PFSK-1 (cell line): ENCODE measurements around the gene SLC24A4.

Experiments used
- FOXP2 ChIP-seq: optimal IDR thresholded peaks from 2 replicates; pipeline ENCODE3; 2011; ENCODE audit warnings: borderline replicate concordance, control low read depth, inconsistent platforms; ENCODE audit not compliant: insufficient read depth; ENCODE audit errors: extremely low read length, extremely low read depth
- POLR2AphosphoS5 ChIP-seq: IDR thresholded peaks from 2 replicates; pipeline ENCODE4 v1.6.1; 2012; ENCODE audit warnings: low read depth, mild to moderate bottlenecking, control low read depth, low read length, moderate library complexity
- REST ChIP-seq, 2 experiments: IDR thresholded peaks; 2 replicates each; pipeline versions ENCODE4 v1.6.1 to v1.8.0; 2011 to 2012; ENCODE audit warnings: low read depth in 2 of 2, low read length in 2 of 2, control low read depth in 1 of 2, inconsistent platforms in 1 of 2, mild to moderate bottlenecking in 1 of 2, moderate library complexity in 1 of 2; ENCODE audit not compliant: insufficient read depth in 1 of 2
- SIN3A ChIP-seq: IDR thresholded peaks from 2 replicates; pipeline ENCODE4 v1.6.1; 2012; ENCODE audit warnings: mild to moderate bottlenecking, low read length, moderate library complexity, borderline replicate concordance; ENCODE audit not compliant: insufficient read depth
- TAF1 ChIP-seq: IDR thresholded peaks from 2 replicates; pipeline ENCODE4 v1.6.1; 2012; ENCODE audit warnings: low read length, control low read depth, borderline replicate concordance; ENCODE audit not compliant: insufficient read depth

SLC24A4 gene

DNA sequence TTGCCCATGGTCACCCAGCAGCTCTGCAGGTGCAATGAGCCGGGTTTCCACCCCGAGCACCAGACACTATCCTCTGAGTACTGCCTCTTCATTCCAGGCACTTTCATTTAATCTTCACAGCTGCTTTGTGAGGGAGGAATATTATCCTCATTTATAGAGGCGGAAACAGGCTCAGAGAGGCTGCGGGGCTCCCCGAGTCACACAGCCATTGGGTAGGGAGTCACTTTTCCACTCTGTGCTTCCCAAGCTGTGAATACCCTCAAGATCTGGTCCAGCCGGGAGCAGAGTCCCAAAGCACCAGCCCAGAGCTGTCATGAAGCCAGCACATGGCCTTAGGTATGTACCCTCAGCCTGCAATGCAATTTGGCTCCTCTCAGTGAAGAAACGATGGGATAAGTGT lies 138.9 kb downstream of the SLC24A4 start:
- TF ChIP-seq SIN3A (no peak), POLR2AphosphoS5 (no peak), REST (IDR thresholded peaks at IDR 0.05; ENCODE audit: insufficient read depth in 1 of 2, low read depth in 2 of 2, low read length in 2 of 2) (no peak), TAF1 (no peak), FOXP2 (no peak)

DNA sequence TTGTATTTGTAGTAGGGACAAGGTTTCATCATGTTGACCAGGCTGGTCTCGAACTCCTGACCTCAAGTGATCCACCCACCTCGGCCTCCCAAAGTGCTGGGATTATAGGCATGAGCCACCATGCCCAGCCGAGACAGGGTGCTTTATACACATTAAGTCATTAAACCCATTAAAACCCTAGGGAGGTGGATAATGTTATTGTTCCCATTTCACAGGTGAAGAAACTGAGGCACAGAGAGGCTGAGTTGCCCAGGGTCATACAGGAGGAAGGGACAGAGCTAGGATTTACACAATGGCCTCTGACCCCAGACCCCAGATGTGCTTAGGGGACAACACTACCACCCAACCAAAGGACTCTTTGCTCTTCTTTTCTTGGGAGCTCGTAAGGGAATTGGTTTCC lies 139.6 kb downstream of the SLC24A4 start:
- no peak for TF ChIP-seq FOXP2
- no peak for TF ChIP-seq TAF1
- no peak for TF ChIP-seq SIN3A
- TF ChIP-seq POLR2AphosphoS5: no peak
- no peak for TF ChIP-seq REST (IDR thresholded peaks at IDR 0.05; ENCODE audit: insufficient read depth in 1 of 2, low read depth in 2 of 2, low read length in 2 of 2)

- TF ChIP-seq SIN3A (no peak), FOXP2 (no peak), TAF1 (no peak), REST (IDR thresholded peaks at IDR 0.05; ENCODE audit: insufficient read depth in 1 of 2, low read depth in 2 of 2, low read length in 2 of 2) (no peak), POLR2AphosphoS5 (no peak)
Observed at GRCh38 chr14:92463141-92463540, 140.2 kb downstream of the SLC24A4 start.

DNA sequence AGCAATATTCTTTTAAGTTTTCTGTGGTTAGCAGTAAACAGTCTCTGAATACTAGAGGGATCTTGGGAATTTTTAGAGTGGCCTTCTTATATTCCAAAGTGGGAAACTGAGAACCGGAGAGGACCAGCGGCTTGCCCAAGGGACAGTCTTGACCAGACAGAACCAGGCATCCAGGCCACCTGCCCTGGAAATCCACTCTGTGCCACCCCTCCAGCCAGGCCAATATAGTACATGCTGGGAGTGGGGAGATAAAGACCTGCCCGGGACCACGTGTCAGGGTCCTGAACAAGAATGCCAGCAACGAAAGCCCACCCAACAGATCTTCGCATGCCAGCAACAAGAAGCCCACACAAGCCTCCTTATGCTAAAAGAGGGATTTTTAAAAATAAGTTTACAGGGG lies 141.2 kb downstream of the SLC24A4 start:
- no peak for TF ChIP-seq POLR2AphosphoS5
- no peak for TF ChIP-seq FOXP2
- no peak for TF ChIP-seq REST (IDR thresholded peaks at IDR 0.05; ENCODE audit: insufficient read depth in 1 of 2, low read depth in 2 of 2, low read length in 2 of 2)
- TF ChIP-seq TAF1: no peak
- TF ChIP-seq SIN3A: no peak

DNA sequence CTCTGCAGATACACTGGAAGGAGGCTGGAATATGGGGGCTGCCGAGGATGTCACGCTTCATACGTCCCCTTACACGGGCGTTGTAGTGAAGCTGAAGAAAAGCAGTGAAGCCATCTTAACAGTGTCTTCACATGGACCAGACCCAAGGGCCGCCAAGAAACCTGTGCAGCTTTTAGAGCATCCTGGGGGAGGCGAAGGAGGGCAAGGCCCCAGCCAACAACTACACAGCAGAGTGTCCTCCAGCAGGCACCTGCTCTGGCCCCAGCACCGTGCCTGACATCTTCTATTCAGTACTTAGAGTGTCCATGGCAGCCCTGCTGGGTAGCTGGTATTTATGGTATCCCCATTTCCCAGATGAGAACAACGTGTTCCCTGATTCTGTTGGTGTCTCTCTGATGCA lies 141.8 kb downstream of the SLC24A4 start:
- TF ChIP-seq SIN3A: no peak
- no peak for TF ChIP-seq FOXP2
- no peak for TF ChIP-seq REST (IDR thresholded peaks at IDR 0.05; ENCODE audit: insufficient read depth in 1 of 2, low read depth in 2 of 2, low read length in 2 of 2)
- no peak for TF ChIP-seq POLR2AphosphoS5
- TF ChIP-seq TAF1: no peak
